BLaER1 (cell line): ENCODE data around the gene NEU2.
"Not testable (repeated sequence)": the region's sequence is repeated elsewhere in the genome, so short reads cannot be mapped to it uniquely, and the experiment has no call there.

Source experiments
- H3K27ac ChIP-seq: shearing (Covaris generic); formaldehyde crosslinking; 2 replicates; pipeline ENCODE4 v1.8.1; 2022
- H3K27me3 ChIP-seq: shearing (Covaris generic); formaldehyde crosslinking; 2 replicates; pipeline ENCODE4 v1.8.1; 2022
- H3K36me3 ChIP-seq: shearing (Covaris generic); formaldehyde crosslinking; 2 replicates; pipeline ENCODE4 v1.8.1; 2022
- H3K4me1 ChIP-seq: shearing (Covaris generic); formaldehyde crosslinking; 2 replicates; pipeline ENCODE4 v1.8.1; 2022
- H3K4me2 ChIP-seq: shearing (Covaris generic); formaldehyde crosslinking; 2 replicates; pipeline ENCODE4 v1.8.1; 2022
- H3K4me3 ChIP-seq: shearing (Covaris generic); formaldehyde crosslinking; 2 replicates; pipeline ENCODE4 v1.8.1; 2022
- H3K9ac ChIP-seq: shearing (Covaris generic); formaldehyde crosslinking; 2 replicates; pipeline ENCODE4 v1.8.1; 2022
- H3K9me3 ChIP-seq: shearing (Covaris generic); formaldehyde crosslinking; 2 replicates; pipeline ENCODE4 v1.8.1; 2022
- H4K20me1 ChIP-seq: shearing (Covaris generic); formaldehyde crosslinking; 2 replicates; pipeline ENCODE4 v1.8.1; 2022
- Cebpa-rat ChIP-seq: shearing (Covaris generic); IDR thresholded peaks from 2 replicates; pipeline ENCODE4 v1.8.1; 2022

NEU2 gene

GRCh38 chr2:233042549-233042948 lies 10.1 kb downstream of the NEU2 start:
- TF ChIP-seq Cebpa-rat: no peak
- no peaks in the 10 kb centered on the region for H3K36me3 ChIP-seq
- no peaks in the 10 kb centered on the region for H3K9me3 ChIP-seq
- peaks cover 5% of the 10 kb centered on the region; the same call in 1 of the 2 replicates for H3K4me1 ChIP-seq
- no peak overlapping the region for H3K9ac ChIP-seq
- H3K4me2 ChIP-seq: no peak overlapping the region
- H4K20me1 ChIP-seq: no peaks in the 10 kb centered on the region
- H3K27me3 ChIP-seq: no peaks in the 10 kb centered on the region
- no peak overlapping the region for H3K4me3 ChIP-seq
- H3K27ac ChIP-seq: no peak overlapping the region

DNA sequence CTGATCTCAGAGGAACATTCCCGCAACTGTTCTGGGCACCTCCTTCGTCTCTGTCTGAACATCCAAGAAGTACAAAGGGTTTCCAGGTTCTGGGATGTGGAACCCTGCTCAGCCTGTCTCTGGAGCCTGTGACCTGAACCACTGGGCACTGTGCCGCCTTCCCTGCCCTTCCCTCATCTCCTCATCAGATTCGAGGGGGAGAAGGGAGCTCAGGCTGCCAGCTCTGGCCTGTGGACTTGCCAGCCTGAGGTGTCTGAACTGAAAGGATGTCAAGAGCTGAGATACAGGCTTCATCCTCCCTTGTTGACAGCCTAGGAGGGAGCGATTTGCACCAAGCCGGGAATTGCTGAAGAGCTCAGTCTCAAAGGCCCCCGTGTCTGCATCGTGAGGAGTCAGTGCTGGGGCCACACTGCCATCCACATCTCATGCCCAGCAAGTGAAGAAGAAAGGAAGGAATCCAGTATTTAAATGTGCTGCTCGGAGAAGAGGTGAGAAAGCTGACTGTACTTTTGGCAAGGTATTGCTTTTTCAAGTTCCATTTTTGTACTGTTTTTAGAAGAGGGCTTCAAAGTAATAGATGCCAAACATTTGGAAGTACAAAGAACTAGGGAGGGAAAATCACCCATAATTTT lies 12.6 kb downstream of the NEU2 start:
- no peak overlapping the region for H3K4me2 ChIP-seq
- H3K4me1 ChIP-seq: peaks cover 5% of the 10 kb centered on the region; the same call in 1 of the 2 replicates
- no peaks in the 10 kb centered on the region for H3K36me3 ChIP-seq
- no peak for TF ChIP-seq Cebpa-rat
- no peaks in the 10 kb centered on the region for H3K27me3 ChIP-seq
- no peaks in the 10 kb centered on the region for H3K9me3 ChIP-seq
- H3K4me3 ChIP-seq: no peak overlapping the region
- H3K9ac ChIP-seq: no peak overlapping the region
- no peaks in the 10 kb centered on the region for H4K20me1 ChIP-seq
- no peak overlapping the region for H3K27ac ChIP-seq

GRCh38 chr2:233047206-233047605 lies 14.7 kb downstream of the NEU2 start:
- Histone ChIP-seq H3K4me3 (no peak overlapping the region), H3K27me3 (no peaks in the 10 kb centered on the region), H4K20me1 (no peaks in the 10 kb centered on the region), H3K27ac (no peak overlapping the region), H3K4me2 (no peak overlapping the region), H3K36me3 (no peaks in the 10 kb centered on the region), H3K9ac (no peak overlapping the region), H3K9me3 (no peaks in the 10 kb centered on the region), H3K4me1 (no peaks in the 10 kb centered on the region; the same call in 1 of the 2 replicates)
- TF ChIP-seq Cebpa-rat: no peak

GRCh38 chr2:233047667-233048066 lies 15.2 kb downstream of the NEU2 start:
- Histone ChIP-seq H3K27me3 (no peaks in the 10 kb centered on the region), H3K4me1 (no peaks in the 10 kb centered on the region; the same call in 1 of the 2 replicates), H3K4me3 (no peak overlapping the region), H3K36me3 (no peaks in the 10 kb centered on the region), H3K9me3 (no peaks in the 10 kb centered on the region), H3K4me2 (no peak overlapping the region), H4K20me1 (no peaks in the 10 kb centered on the region), H3K9ac (no peak overlapping the region), H3K27ac (no peak overlapping the region)
- TF ChIP-seq Cebpa-rat: no peak

GRCh38 chr2:233048569-233049193 lies 16.2 kb downstream of the NEU2 start:
- H3K9me3 ChIP-seq: no peaks in the 10 kb centered on the region
- H3K4me2 ChIP-seq: no peak overlapping the region
- no peaks in the 10 kb centered on the region for H3K36me3 ChIP-seq
- no peak overlapping the region for H3K9ac ChIP-seq
- no peaks in the 10 kb centered on the region; the same call in 1 of the 2 replicates for H3K4me1 ChIP-seq
- H4K20me1 ChIP-seq: no peaks in the 10 kb centered on the region
- H3K27ac ChIP-seq: no peak overlapping the region
- TF ChIP-seq Cebpa-rat: no peak
- no peaks in the 10 kb centered on the region for H3K27me3 ChIP-seq
- no peak overlapping the region for H3K4me3 ChIP-seq

DNA sequence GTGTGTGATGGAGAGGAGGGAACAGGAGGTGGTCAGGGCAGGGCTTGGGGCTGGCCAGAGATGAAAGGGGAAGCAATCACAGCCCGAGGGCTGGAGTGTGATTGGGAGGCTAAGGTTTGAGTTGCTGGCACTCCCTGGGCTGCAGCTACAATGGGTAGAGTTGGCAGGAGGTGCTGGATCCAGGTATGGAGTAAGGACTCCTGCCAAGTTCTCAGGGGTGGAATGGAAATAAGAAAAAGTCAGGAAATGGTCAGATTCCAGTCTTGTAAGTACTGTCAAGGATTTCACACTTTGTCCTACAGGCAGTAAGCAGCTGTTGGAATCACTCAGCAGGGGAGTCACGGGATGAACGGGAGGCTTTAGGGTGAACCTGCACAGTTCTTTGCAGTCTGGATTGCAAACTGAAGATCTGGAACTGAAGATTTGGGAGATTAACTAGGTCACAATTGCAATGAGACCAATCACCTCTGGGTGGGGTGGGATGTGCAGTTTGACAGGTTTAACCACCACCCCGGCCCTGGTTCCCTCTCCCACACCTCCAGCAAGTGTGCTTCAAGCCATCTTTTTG lies 16.8 kb downstream of the NEU2 start:
- Histone ChIP-seq H4K20me1 (no peaks in the 10 kb centered on the region), H3K9ac (no peak overlapping the region), H3K4me2 (no peak overlapping the region), H3K4me1 (peaks cover 4% of the 10 kb centered on the region; the same call in 1 of the 2 replicates), H3K27me3 (no peaks in the 10 kb centered on the region), H3K4me3 (no peak overlapping the region), H3K27ac (no peak overlapping the region), H3K36me3 (no peaks in the 10 kb centered on the region), H3K9me3 (no peaks in the 10 kb centered on the region)
- no peak for TF ChIP-seq Cebpa-rat

DNA sequence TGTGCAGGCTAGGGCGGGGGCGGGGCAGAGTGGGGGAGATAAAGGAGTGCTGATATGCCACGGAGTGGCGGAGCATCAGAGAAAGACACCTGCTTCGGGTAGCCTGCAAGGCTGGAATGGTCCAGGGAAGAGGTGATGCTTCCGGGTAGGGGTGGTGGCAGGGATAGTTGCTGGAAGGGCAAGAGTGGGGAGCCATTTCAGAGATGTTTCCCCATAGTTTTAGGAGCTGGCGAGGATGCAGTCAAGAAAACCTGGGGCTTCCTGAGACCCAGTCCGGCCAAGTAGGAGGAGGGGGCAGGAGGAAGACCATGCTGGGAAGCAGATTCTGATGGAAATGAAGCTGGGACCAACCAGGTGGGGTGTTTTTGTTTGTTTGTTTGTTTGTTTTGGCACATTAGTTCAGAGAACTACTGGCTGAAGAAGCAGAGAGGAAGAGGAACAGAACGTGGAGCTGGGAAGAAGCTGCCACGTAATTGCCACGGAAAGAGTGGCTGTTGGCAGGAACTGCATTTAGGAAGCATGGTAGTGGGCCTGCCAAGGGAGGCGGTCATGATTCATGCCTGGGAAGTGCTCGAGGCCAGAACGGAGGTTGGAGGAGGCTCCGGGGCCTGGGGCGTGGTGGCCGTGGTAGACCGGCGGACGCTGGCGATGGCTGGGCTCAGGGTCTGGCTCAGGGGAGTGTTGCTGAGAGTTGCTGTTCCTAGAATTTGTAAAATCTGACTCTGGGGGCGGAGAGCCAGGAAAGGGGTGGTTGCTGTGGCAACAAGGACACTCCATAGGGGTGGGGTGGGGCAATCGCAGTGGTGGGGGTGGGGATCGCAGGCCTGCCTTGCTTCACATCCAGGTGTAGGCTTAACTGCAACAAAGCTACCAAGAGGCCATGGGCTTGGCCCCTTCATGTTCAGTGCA lies 19.0 kb downstream of the NEU2 start:
- H3K27me3 ChIP-seq: no peaks in the 10 kb centered on the region
- no peak overlapping the region for H3K9ac ChIP-seq
- H3K4me3 ChIP-seq: no peak overlapping the region
- no peak overlapping the region for H3K4me2 ChIP-seq
- H3K27ac ChIP-seq: no peak overlapping the region
- H3K4me1 ChIP-seq: peaks cover 4% of the 10 kb centered on the region; the same call in 1 of the 2 replicates
- H4K20me1 ChIP-seq: no peaks in the 10 kb centered on the region
- TF ChIP-seq Cebpa-rat: no peak
- H3K9me3 ChIP-seq: no peaks in the 10 kb centered on the region
- no peaks in the 10 kb centered on the region for H3K36me3 ChIP-seq

- not testable (repeated sequence) for H3K4me3 ChIP-seq, H3K9ac ChIP-seq, H4K20me1 ChIP-seq, H3K36me3 ChIP-seq, H3K27me3 ChIP-seq, H3K27ac ChIP-seq, H3K4me1 ChIP-seq, H3K9me3 ChIP-seq, H3K4me2 ChIP-seq
Observed at GRCh38 chr2:233052517-233052916, 20.0 kb downstream of the NEU2 start.

GRCh38 chr2:233053928-233054784 lies 21.7 kb downstream of the NEU2 start:
- H3K9me3 ChIP-seq: no peaks in the 10 kb centered on the region
- H3K27me3 ChIP-seq: no peaks in the 10 kb centered on the region
- no peak overlapping the region for H3K4me3 ChIP-seq
- peaks cover 10% of the 10 kb centered on the region for H3K4me1 ChIP-seq
- no peaks in the 10 kb centered on the region for H4K20me1 ChIP-seq
- no peak overlapping the region for H3K9ac ChIP-seq
- H3K36me3 ChIP-seq: no peaks in the 10 kb centered on the region
- no peak for TF ChIP-seq Cebpa-rat
- no peak overlapping the region for H3K4me2 ChIP-seq
- H3K27ac ChIP-seq: no peak overlapping the region
